ENCODE data around the gene TUBB1.
A peak's percentile ranks its signal among the peaks of the same experiment; 100 is the strongest.
"Not testable (repeated sequence)": the region's sequence is repeated elsewhere in the genome, so short reads cannot be mapped to it uniquely, and the experiment has no call there.

TUBB1 gene

DNA sequence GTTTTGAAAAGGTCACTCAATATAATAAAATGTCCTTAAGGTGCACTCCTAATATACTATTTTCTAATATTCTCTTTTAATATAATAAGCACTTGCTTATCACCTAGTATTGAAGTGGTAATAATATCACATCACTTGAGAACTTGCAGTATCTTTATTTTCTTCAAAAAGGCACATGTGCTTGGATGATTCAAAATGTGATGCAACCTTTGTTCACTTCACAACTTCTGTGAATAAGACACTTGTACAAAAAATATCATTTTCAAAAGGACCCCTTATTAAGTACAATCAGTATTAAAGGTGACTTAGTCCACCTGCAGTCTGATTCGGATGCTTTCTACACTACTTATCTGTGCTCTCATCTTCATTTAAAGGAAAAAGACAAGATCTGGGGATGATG lies 20.0 kb downstream of the TUBB1 start:
- Histone ChIP-seq H3K27me3 (no peaks in the 10 kb centered on the region), H3K4me1 (peaks cover 0 to 33% (median 17%) of the 10 kb centered on the region in 4 donors), H3K36me3 (peaks cover 23 to 44% (median 31%) of the 10 kb centered on the region in 3 donors), H3K4me3 (no peak overlapping the region), H3K9me3 (no peaks in the 10 kb centered on the region), H3K27ac (no peak overlapping the region)
- TF ChIP-seq, protein P1, sequence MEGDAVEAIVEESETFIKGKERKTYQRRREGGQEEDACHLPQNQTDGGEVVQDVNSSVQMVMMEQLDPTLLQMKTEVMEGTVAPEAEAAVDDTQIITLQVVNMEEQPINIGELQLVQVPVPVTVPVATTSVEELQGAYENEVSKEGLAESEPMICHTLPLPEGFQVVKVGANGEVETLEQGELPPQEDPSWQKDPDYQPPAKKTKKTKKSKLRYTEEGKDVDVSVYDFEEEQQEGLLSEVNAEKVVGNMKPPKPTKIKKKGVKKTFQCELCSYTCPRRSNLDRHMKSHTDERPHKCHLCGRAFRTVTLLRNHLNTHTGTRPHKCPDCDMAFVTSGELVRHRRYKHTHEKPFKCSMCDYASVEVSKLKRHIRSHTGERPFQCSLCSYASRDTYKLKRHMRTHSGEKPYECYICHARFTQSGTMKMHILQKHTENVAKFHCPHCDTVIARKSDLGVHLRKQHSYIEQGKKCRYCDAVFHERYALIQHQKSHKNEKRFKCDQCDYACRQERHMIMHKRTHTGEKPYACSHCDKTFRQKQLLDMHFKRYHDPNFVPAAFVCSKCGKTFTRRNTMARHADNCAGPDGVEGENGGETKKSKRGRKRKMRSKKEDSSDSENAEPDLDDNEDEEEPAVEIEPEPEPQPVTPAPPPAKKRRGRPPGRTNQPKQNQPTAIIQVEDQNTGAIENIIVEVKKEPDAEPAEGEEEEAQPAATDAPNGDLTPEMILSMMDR (IDR thresholded peaks at IDR 0.05) = no peak
- no peak for DNase-seq
- intact Hi-C loops (cut with DNase I; ENCODE audit: low total_unique reads) = no loop called here

DNA sequence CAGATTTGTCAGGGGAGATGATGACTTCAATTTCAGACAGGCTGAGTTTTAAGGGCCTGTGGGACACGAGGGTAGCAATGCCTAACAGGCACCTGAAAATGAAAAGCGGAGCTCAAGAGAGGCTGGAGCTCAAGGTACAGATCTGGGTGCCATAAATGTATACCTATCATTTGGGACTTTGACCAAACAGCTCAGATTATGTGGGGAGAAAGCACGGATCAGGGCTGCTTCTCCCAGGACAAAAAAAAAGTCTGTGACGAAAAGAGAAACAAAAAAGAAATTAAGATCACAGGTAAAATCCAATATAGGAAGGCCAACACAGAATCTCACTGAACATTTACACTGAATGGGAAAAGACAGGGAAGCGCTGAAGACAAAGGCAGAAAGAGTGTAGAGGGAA lies 21.4 kb downstream of the TUBB1 start:
- intact Hi-C loops (cut with DNase I; ENCODE audit: low total_unique reads) = no loop called here
- Histone ChIP-seq H3K4me1 (peaks cover 0 to 33% (median 17%) of the 10 kb centered on the region in 4 donors), H3K27me3 (no peaks in the 10 kb centered on the region), H3K27ac (no peak overlapping the region), H3K9me3 (no peaks in the 10 kb centered on the region), H3K36me3 (peaks cover 18 to 30% (median 23%) of the 10 kb centered on the region in 3 donors), H3K4me3 (no peak overlapping the region)
- TF ChIP-seq, protein P1 (IDR thresholded peaks at IDR 0.05) = no peak
- DNase-seq = no peak

DNA sequence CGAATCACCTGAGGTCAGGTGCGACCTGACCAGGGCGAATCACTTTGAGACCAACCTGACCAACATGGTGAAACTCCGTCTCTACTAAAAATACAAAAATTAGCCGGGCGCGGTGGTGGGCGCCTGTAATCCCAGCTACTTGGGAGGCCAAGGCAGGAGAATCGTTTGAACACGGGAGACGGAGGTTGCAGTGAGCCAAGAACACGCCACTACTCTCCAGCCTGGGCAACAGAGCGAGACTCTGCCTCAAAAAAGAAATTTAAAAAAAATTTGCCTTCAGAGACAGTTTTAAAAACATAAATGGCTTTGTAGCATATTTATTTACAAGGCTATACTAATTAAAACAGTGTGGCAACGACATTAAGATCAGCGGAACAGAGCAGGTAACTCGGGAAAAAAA lies 22.3 kb downstream of the TUBB1 start:
- intact Hi-C loops (cut with DNase I; ENCODE audit: low total_unique reads); H3K27me3 ChIP-seq; DNase-seq; H3K27ac ChIP-seq; H3K9me3 ChIP-seq: not testable (repeated sequence)
- H3K36me3 ChIP-seq = peaks cover 11 to 22% (median 15%) of the 10 kb centered on the region in 3 donors
- H3K4me1 ChIP-seq = peaks cover 0 to 33% (median 17%) of the 10 kb centered on the region in 4 donors
- peak overlapping the region; percentile 70 to 78 for H3K4me3 ChIP-seq

DNA sequence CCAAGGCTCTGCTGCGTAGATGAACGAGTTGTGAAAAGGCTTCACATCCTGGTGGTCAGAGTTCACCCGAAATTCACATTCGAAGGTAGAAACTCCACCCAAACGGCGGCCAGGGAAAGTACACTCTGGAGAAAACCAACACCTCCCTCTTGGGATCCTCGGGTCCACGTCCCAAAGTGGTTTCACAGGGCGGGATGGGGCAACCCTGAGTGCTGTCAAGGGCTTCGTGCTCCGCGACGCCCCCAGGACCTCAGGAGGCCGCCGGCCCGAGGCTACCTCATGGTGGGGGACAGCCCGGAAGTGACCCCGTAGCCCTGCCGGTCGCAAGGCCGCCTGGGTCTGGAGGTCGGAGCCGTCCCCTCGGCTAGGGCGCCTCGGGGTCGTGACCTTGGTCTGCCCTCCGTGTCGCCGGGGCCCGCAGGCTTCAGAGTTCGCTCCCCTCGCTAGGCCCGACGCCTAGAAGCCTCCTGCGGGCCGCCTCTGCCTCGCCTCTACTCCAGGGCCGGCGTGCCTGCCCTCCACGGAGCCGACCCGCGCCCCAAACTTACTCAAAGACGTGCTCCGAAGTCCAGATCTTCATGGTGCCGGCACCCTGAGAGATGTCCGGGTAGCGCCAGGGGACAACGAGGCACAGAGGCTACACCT lies 23.0 kb downstream of the TUBB1 start, which contains the start of gene PRELID3B:
Gene PRELID3B, minus strand, starts transcription at position 636 of the 645 bp plus-strand sequence. Its CDS starts 56 bp downstream, at position 580.
- H3K9me3 ChIP-seq = no peaks in the 10 kb centered on the region
- peak; percentile 31 to 70 for DNase-seq
- TF ChIP-seq, protein P1 (IDR thresholded peaks at IDR 0.05) = no peak
- intact Hi-C loops (cut with DNase I; ENCODE audit: low total_unique reads) = no loop called here
- peaks cover 0 to 33% (median 17%) of the 10 kb centered on the region in 4 donors for H3K4me1 ChIP-seq
- H3K27ac ChIP-seq = peak within 1 kb of the TSS; percentile 73 to 76
- peak within 1 kb of the TSS; percentile 70 to 78 for H3K4me3 ChIP-seq
- peaks cover 9 to 14% (median 11%) of the 10 kb centered on the region in 3 donors for H3K36me3 ChIP-seq
- no peaks in the 10 kb centered on the region for H3K27me3 ChIP-seq

DNA sequence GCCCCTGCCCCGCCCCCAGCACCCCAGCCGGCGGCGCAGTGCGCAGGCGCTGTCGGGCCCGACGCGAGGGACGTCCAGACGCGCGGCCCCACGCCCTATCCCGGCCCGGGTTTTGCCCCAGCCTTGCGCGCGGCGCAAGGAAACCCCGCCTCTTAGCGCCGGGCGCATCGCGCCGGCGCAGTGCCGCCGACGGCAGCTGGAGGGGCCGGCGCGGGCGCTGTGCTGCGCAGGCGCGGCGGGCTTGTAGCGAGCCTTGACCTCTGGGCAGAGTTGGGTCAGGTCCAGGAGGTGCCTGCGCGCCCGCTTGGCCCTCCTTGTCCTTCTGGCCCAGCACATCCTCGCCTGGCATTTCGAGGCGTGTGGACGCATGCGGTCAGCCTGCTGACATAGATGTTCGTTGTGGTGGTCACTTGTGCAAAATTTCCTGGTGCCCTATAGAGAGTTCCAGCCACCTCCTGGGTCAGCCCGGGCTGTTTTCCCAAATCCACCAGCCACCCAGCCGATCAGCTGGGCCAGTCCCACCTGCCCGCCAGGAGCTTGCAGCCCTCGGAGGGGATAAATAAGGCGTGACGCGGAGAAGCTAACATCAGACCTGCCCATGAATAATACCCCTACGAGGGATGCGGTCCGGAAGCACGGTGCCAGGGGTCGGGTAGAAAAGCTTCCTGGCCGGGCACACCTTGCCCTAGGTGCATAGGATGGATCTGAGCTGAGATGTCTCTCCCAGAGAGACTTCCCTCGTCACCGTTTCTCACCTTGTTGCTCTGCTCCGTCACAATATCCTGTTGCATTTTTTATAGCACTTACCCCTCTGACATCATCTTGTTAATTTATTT lies 23.8 kb downstream of the TUBB1 start:
- DNase-seq = peak; percentile 86 to 95
- no peaks in the 10 kb centered on the region for H3K9me3 ChIP-seq
- TF ChIP-seq, protein P1 (IDR thresholded peaks at IDR 0.05) = peak in 1 of 2 experiments; percentile 29
- peaks cover 3 to 7% (median 3%) of the 10 kb centered on the region in 3 donors for H3K36me3 ChIP-seq
- no peaks in the 10 kb centered on the region for H3K27me3 ChIP-seq
- H3K4me1 ChIP-seq = peaks cover 0 to 33% (median 17%) of the 10 kb centered on the region in 4 donors
- intact Hi-C loops (cut with DNase I; ENCODE audit: low total_unique reads) = no loop called here
- peak overlapping the region; percentile 73 to 76 for H3K27ac ChIP-seq
- peak overlapping the region; percentile 70 to 78 for H3K4me3 ChIP-seq

DNA sequence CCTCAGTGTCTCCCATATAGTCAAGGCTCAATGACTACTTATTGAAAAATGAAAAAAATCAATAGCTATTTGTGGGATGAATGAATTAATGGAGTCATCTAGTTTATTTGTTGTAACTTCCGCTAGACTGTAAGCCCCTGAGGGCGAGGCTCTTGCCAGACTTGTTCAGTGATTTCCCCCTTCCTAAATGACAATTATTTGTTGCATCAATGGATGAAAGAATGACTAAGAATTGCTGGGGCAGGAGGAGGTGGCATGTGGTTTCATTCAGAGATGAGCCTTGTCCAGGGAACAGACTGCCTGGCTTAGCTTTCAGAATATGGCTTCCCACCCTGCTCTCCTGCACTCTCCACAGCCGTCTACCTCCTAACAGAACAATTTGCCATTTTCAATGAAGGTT lies 24.5 kb downstream of the TUBB1 start:
- peaks cover 0 to 33% (median 17%) of the 10 kb centered on the region in 4 donors for H3K4me1 ChIP-seq
- intact Hi-C loops (cut with DNase I; ENCODE audit: low total_unique reads) = no loop called here
- H3K9me3 ChIP-seq = no peaks in the 10 kb centered on the region
- H3K4me3 ChIP-seq = no peak overlapping the region
- H3K36me3 ChIP-seq = peaks cover 0 to 5% (median 0%) of the 10 kb centered on the region in 3 donors
- no peaks in the 10 kb centered on the region for H3K27me3 ChIP-seq
- H3K27ac ChIP-seq = no peak overlapping the region
- TF ChIP-seq, protein P1 (IDR thresholded peaks at IDR 0.05) = no peak
- no peak for DNase-seq

All from tibial artery (tissue), 4 donors.